HepG2 (cell line): ENCODE measurements around the gene SEPTIN10. TPM values are rescaled to one million over a fixed set of nuclear protein-coding genes. Genes with fewer than 3 reads are reported as not detected.

Experiments used
- ATF7 ChIP-seq, 2 experiments: fragments of 450-650 bp in 1 of 2; sonication (generic) in 1 of 2; formaldehyde crosslinking in 1 of 2; IDR thresholded peaks; 2 replicates each; pipeline versions ENCODE4 v1.4.0 to v1.6.1; 2016 to 2020; ENCODE audit warnings: antibody characterized with exemption in 1 of 2, mild to moderate bottlenecking in 1 of 2, missing genetic modification reagents in 1 of 2
- DMAP1 ChIP-seq: IDR thresholded peaks from 2 replicates; pipeline ENCODE4 v1.6.1; 2016
- FLYWCH1 ChIP-seq: sonication (generic); formaldehyde crosslinking; IDR thresholded peaks from 2 replicates; pipeline ENCODE4 v1.8.1; 2023; ENCODE audit warnings: mild to moderate bottlenecking, missing genetic modification reagents
- FOXP1 ChIP-seq, 2 experiments: fragments of 450-650 bp in 1 of 2; IDR thresholded peaks; 2 replicates each; pipeline ENCODE4 v1.6.1; 2017 to 2018; ENCODE audit warnings: antibody characterized with exemption in 1 of 2
- NFYB ChIP-seq: sonication (generic); formaldehyde crosslinking; IDR thresholded peaks from 2 replicates; pipeline ENCODE4 v1.4.0; 2020; ENCODE audit warnings: missing genetic modification reagents
- NR2C2 ChIP-seq: sonication (generic); formaldehyde crosslinking; IDR thresholded peaks from 2 replicates; pipeline ENCODE4 v1.4.0; 2020; ENCODE audit warnings: missing genetic modification reagents, mild to moderate bottlenecking, moderate library complexity, borderline replicate concordance
- PCBP1 ChIP-seq: fragments of 200-400 bp; formaldehyde crosslinking; IDR thresholded peaks from 2 replicates; pipeline ENCODE4 v1.6.1; 2017; ENCODE audit warnings: mild to moderate bottlenecking, low read depth, low read length, borderline replicate concordance
- PCBP2 ChIP-seq: fragments of 200-400 bp; formaldehyde crosslinking; optimal IDR thresholded peaks from 2 replicates; pipeline ENCODE3; 2018; ENCODE audit warnings: low read length, low read depth; ENCODE audit not compliant: poor library complexity, severe bottlenecking
- SSRP1 ChIP-seq: IDR thresholded peaks from 2 replicates; pipeline ENCODE4 v1.6.1; 2016; ENCODE audit warnings: control low read depth
- TAF1 ChIP-seq: sonication (generic); formaldehyde crosslinking; IDR thresholded peaks from 2 replicates; pipeline ENCODE4 v1.4.0; 2020; ENCODE audit warnings: missing genetic modification reagents
- TBX3 ChIP-seq: fragments of 450-650 bp; IDR thresholded peaks from 2 replicates; pipeline ENCODE4 v1.6.1; 2017; ENCODE audit warnings: antibody characterized with exemption, mild to moderate bottlenecking, inconsistent platforms, borderline replicate concordance
- THYN1 ChIP-seq: sonication (generic); formaldehyde crosslinking; IDR thresholded peaks from 2 replicates; pipeline ENCODE4 v1.8.1; 2023; ENCODE audit warnings: low read depth, mild to moderate bottlenecking, moderate library complexity, missing genetic modification reagents, borderline replicate concordance
- YEATS2 ChIP-seq: sonication (generic); formaldehyde crosslinking; IDR thresholded peaks from 2 replicates; pipeline ENCODE4 v1.4.0; 2020; ENCODE audit warnings: missing genetic modification reagents, borderline replicate concordance
- ZNF232 ChIP-seq: sonication (generic); formaldehyde crosslinking; IDR thresholded peaks from 2 replicates; pipeline ENCODE4 v1.4.0; 2020; ENCODE audit warnings: missing genetic modification reagents, borderline replicate concordance
- ZNF260 ChIP-seq: sonication (generic); formaldehyde crosslinking; IDR thresholded peaks from 2 replicates; pipeline ENCODE4 v1.4.0; 2020; ENCODE audit warnings: missing genetic modification reagents, low read depth, mild to moderate bottlenecking, borderline replicate concordance
- ZNF343 ChIP-seq: sonication (generic); formaldehyde crosslinking; IDR thresholded peaks from 2 replicates; pipeline ENCODE4 v1.4.0; 2020; ENCODE audit warnings: mild to moderate bottlenecking, missing genetic modification reagents
- ZNF460 ChIP-seq: sonication (generic); formaldehyde crosslinking; IDR thresholded peaks from 2 replicates; pipeline ENCODE4 v1.5.1; 2020; ENCODE audit warnings: missing genetic modification reagents, mild to moderate bottlenecking, borderline replicate concordance
- ZNF891 ChIP-seq: sonication (generic); formaldehyde crosslinking; IDR thresholded peaks from 2 replicates; pipeline ENCODE4 v1.5.0; 2020; ENCODE audit warnings: mild to moderate bottlenecking, missing genetic modification reagents
- polyA plus RNA-seq, 8 experiments: library from polyadenylated mRNA; depleted of rRNA in 3 of 8; stranded (reverse) in 7 of 8; unstranded in 1 of 8; fragments of >200 nt; fragmentation: Illumina TruSeq in 4 of 8; extraction: Trizol in 4 of 8; gene quantifications; 2 replicates each; pipeline versions ENCODE4 v1.2.1 to v1.2.3, GENCODE V29; 2011 to 2016; ENCODE audit warnings: low read depth in 4 of 8, missing spikeins in 1 of 8, mixed read lengths in 1 of 8; ENCODE audit not compliant: insufficient read depth in 1 of 8
- total RNA-seq, 5 experiments: library from RNA; depleted of rRNA; stranded (reverse); fragments of >200 nt; fragmentation: Illumina TruSeq; extraction: Trizol; gene quantifications; 2 replicates each; pipeline ENCODE4 v1.2.3, GENCODE V29; 2016; ENCODE audit warnings: low read depth in 1 of 5
- TF ChIP-seq, protein P1 (sequence below): sonication (generic); formaldehyde crosslinking; IDR thresholded peaks from 2 replicates; pipeline ENCODE4 v1.9.0; 2021; ENCODE audit warnings: missing genetic modification reagents, borderline replicate concordance
- TF ChIP-seq, protein P2 (sequence below): sonication (generic); formaldehyde crosslinking; IDR thresholded peaks from 2 replicates; pipeline ENCODE4 v1.5.0; 2020; ENCODE audit warnings: missing genetic modification reagents
- TF ChIP-seq, protein P3 (sequence below): IDR thresholded peaks from 2 replicates; pipeline ENCODE4 v1.6.1; 2012; ENCODE audit warnings: low read depth, low read length, improper control_type of control experiment
- TF ChIP-seq, protein P4 (sequence below): sonication (generic); formaldehyde crosslinking; IDR thresholded peaks from 2 replicates; pipeline ENCODE4 v1.8.0; 2022; ENCODE audit warnings: mild to moderate bottlenecking, missing genetic modification reagents, borderline replicate concordance
- TF ChIP-seq, protein P5 (sequence below): sonication (generic); formaldehyde crosslinking; IDR thresholded peaks from 2 replicates; pipeline ENCODE4 v1.5.0; 2020; ENCODE audit warnings: missing genetic modification reagents

SEPTIN10 gene
- total and polyA plus RNA-seq, 2 of the 13 experiments (the other 11 are each of a cell fraction or from before 2014, with no cell fraction given), result 45.8 to 67.5 TPM

DNA sequence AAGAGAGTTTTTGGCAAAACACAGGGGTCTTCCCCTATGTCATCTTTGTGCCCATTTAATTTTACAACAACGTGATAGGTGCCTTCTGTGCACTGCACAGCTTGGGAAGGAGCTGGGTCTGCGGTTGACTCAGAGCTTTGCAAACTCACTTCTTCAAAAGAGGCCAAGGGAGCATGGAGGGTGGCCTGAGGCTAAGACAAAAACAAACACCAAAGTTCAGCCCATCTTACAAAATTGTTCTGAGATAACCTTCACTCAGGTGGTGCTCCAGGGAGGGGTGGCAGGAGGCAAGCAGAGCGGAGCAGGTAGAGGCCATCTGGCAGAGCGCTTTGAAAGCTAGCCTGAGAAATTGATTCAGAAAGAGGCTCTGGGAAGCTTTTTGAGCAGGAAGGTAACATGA lies 10.2 kb upstream of the SEPTIN10 start (continued):
- TF ChIP-seq, protein P1, sequence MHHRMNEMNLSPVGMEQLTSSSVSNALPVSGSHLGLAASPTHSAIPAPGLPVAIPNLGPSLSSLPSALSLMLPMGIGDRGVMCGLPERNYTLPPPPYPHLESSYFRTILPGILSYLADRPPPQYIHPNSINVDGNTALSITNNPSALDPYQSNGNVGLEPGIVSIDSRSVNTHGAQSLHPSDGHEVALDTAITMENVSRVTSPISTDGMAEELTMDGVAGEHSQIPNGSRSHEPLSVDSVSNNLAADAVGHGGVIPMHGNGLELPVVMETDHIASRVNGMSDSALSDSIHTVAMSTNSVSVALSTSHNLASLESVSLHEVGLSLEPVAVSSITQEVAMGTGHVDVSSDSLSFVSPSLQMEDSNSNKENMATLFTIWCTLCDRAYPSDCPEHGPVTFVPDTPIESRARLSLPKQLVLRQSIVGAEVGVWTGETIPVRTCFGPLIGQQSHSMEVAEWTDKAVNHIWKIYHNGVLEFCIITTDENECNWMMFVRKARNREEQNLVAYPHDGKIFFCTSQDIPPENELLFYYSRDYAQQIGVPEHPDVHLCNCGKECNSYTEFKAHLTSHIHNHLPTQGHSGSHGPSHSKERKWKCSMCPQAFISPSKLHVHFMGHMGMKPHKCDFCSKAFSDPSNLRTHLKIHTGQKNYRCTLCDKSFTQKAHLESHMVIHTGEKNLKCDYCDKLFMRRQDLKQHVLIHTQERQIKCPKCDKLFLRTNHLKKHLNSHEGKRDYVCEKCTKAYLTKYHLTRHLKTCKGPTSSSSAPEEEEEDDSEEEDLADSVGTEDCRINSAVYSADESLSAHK, result no peak
- TF ChIP-seq NR2C2 (CRISPR knock-in tag) (no peak), ATF7 (IDR thresholded peaks at IDR 0.05) (no peak), ATF7 (CRISPR knock-in tag; IDR thresholded peaks at IDR 0.05) (no peak), PCBP2 (no peak), YEATS2 (no peak), NFYB (CRISPR knock-in tag) (no peak), ZNF891 (CRISPR knock-in tag) (no peak), TBX3 (no peak), ZNF260 (CRISPR knock-in tag) (no peak), ZNF460 (no peak), ZNF343 (CRISPR knock-in tag) (no peak), SSRP1 (CRISPR knock-in tag) (no peak), FOXP1 (IDR thresholded peaks at IDR 0.05) (no peak), FOXP1 (CRISPR knock-in tag; IDR thresholded peaks at IDR 0.05) (no peak), THYN1 (no peak), DMAP1 (no peak), ZNF232 (CRISPR knock-in tag) (no peak), PCBP1 (no peak), FLYWCH1 (CRISPR knock-in tag) (no peak), TAF1 (CRISPR knock-in tag) (no peak)
- TF ChIP-seq, protein P2, sequence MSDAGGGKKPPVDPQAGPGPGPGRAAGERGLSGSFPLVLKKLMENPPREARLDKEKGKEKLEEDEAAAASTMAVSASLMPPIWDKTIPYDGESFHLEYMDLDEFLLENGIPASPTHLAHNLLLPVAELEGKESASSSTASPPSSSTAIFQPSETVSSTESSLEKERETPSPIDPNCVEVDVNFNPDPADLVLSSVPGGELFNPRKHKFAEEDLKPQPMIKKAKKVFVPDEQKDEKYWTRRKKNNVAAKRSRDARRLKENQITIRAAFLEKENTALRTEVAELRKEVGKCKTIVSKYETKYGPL (CRISPR knock-in tag), result no peak
- TF ChIP-seq, protein P3, sequence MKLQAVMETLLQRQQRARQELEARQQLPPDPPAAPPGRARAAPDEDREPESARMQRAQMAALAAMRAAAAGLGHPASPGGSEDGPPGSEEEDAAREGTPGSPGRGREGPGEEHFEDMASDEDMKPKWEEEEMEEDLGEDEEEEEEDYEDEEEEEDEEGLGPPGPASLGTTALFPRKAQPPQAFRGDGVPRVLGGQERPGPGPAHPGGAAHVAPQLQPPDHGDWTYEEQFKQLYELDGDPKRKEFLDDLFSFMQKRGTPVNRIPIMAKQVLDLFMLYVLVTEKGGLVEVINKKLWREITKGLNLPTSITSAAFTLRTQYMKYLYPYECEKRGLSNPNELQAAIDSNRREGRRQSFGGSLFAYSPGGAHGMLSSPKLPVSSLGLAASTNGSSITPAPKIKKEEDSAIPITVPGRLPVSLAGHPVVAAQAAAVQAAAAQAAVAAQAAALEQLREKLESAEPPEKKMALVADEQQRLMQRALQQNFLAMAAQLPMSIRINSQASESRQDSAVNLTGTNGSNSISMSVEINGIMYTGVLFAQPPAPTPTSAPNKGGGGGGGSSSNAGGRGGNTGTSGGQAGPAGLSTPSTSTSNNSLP, result no peak
- TF ChIP-seq, protein P4, sequence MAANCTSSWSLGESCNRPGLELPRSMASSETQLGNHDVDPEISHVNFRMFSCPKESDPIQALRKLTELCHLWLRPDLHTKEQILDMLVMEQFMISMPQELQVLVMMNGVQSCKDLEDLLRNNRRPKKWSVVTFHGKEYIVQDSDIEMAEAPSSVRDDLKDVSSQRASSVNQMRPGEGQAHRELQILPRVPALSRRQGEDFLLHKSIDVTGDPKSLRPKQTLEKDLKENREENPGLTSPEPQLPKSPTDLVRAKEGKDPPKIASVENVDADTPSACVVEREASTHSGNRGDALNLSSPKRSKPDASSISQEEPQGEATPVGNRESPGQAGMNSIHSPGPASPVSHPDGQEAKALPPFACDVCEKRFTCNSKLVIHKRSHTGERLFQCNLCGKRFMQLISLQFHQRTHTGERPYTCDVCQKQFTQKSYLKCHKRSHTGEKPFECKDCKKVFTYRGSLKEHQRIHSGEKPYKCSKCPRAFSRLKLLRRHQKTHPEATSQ (CRISPR knock-in tag), result no peak
- TF ChIP-seq, protein P5, sequence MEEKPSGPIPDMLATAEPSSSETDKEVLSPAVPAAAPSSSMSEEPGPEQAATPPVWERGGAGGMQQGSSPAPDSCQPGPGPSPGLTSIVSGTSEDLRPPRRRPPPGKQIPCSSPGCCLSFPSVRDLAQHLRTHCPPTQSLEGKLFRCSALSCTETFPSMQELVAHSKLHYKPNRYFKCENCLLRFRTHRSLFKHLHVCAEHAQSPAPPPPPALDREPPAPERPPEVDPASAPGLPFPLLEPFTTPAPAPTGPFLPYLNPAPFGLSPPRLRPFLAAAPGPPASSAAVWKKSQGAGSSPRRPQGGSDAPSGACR, result no peak
